Measurements from ENCODE around the gene ZNF362.
A peak's percentile ranks its signal among the peaks of the same experiment; 100 is the strongest.

ZNF362 gene

GRCh38 chr1:33332357-33332789, 76.1 kb downstream of the ZNF362 start:
- no peak for TF ChIP-seq CTCF (IDR thresholded peaks at IDR 0.05; ENCODE audit: low read depth, low read length, missing control alignments)
- in situ Hi-C loops (cut with HindIII; ENCODE audit: low sequenced_read_pairs), result no loop called here
- H3K4me3 ChIP-seq (ENCODE audit: low read depth, low read length), result no peak overlapping the region
- peak; percentile 62 for DNase-seq (ENCODE audit: low read depth)

- DNase-seq (ENCODE audit: low read depth), result no peak
- no peak for TF ChIP-seq CTCF (IDR thresholded peaks at IDR 0.05; ENCODE audit: low read depth, low read length, missing control alignments)
- H3K4me3 ChIP-seq (ENCODE audit: low read depth, low read length), result no peak overlapping the region
- in situ Hi-C loops (cut with HindIII; ENCODE audit: low sequenced_read_pairs), result no loop called here
These were observed 76.6 kb downstream of the ZNF362 start for GRCh38 chr1:33332881-33333280.

GRCh38 chr1:33334081-33334552, 77.8 kb downstream of the ZNF362 start:
- DNase-seq (ENCODE audit: low read depth), result no peak
- in situ Hi-C loops (cut with HindIII; ENCODE audit: low sequenced_read_pairs), result no loop called here
- H3K4me3 ChIP-seq (ENCODE audit: low read depth, low read length), result no peak overlapping the region
- no peak for TF ChIP-seq CTCF (IDR thresholded peaks at IDR 0.05; ENCODE audit: low read depth, low read length, missing control alignments)

- no peak overlapping the region for H3K4me3 ChIP-seq (ENCODE audit: low read depth, low read length)
- no peak for TF ChIP-seq CTCF (IDR thresholded peaks at IDR 0.05; ENCODE audit: low read depth, low read length, missing control alignments)
- in situ Hi-C loops (cut with HindIII; ENCODE audit: low sequenced_read_pairs), result no loop called here
- no peak for DNase-seq (ENCODE audit: low read depth)
These were observed 78.7 kb downstream of the ZNF362 start for GRCh38 chr1:33335020-33335419.

GRCh38 chr1:33336580-33336979, 80.3 kb downstream of the ZNF362 start:
- DNase-seq (ENCODE audit: low read depth), result no peak
- in situ Hi-C loops (cut with HindIII; ENCODE audit: low sequenced_read_pairs), result no loop called here
- no peak overlapping the region for H3K4me3 ChIP-seq (ENCODE audit: low read depth, low read length)
- no peak for TF ChIP-seq CTCF (IDR thresholded peaks at IDR 0.05; ENCODE audit: low read depth, low read length, missing control alignments)

- no peak for DNase-seq (ENCODE audit: low read depth)
- in situ Hi-C loops (cut with HindIII; ENCODE audit: low sequenced_read_pairs), result no loop called here
- no peak overlapping the region for H3K4me3 ChIP-seq (ENCODE audit: low read depth, low read length)
- TF ChIP-seq CTCF (IDR thresholded peaks at IDR 0.05; ENCODE audit: low read depth, low read length, missing control alignments), result no peak
These were observed 81.1 kb downstream of the ZNF362 start for GRCh38 chr1:33337441-33337840.

GRCh38 chr1:33338048-33338439, 81.8 kb downstream of the ZNF362 start:
- no peak overlapping the region for H3K4me3 ChIP-seq (ENCODE audit: low read depth, low read length)
- in situ Hi-C loops (cut with HindIII; ENCODE audit: low sequenced_read_pairs), result no loop called here
- DNase-seq (ENCODE audit: low read depth), result no peak
- no peak for TF ChIP-seq CTCF (IDR thresholded peaks at IDR 0.05; ENCODE audit: low read depth, low read length, missing control alignments)
